HepG2 (cell line): ENCODE measurements around the gene TOX2. TPM values are rescaled to one million over a fixed set of nuclear protein-coding genes. Genes with fewer than 3 reads are reported as not detected.

Experiments
- BATF2 ChIP-seq: sonication (generic); formaldehyde crosslinking; IDR thresholded peaks from 2 replicates; pipeline ENCODE4 v1.8.0; 2022; ENCODE audit warnings: mild to moderate bottlenecking, missing genetic modification reagents, moderate library complexity
- BCLAF1 ChIP-seq: fragments of 450-650 bp; IDR thresholded peaks from 2 replicates; pipeline ENCODE4 v1.6.1; 2017; ENCODE audit warnings: mild to moderate bottlenecking
- MED13 ChIP-seq: sonication (generic); formaldehyde crosslinking; IDR thresholded peaks from 2 replicates; pipeline ENCODE4 v1.5.0; 2020; ENCODE audit warnings: missing genetic modification reagents
- MTF1 ChIP-seq: sonication (generic); formaldehyde crosslinking; IDR thresholded peaks from 2 replicates; pipeline ENCODE4 v1.5.0; 2020; ENCODE audit warnings: missing genetic modification reagents
- MYPOP ChIP-seq: sonication (generic); formaldehyde crosslinking; IDR thresholded peaks from 2 replicates; pipeline ENCODE4 v1.8.1; 2023; ENCODE audit warnings: mild to moderate bottlenecking, moderate library complexity, missing genetic modification reagents
- REL ChIP-seq: sonication (generic); formaldehyde crosslinking; conservative IDR thresholded peaks from 2 replicates; pipeline ENCODE4 v1.8.0; 2022; ENCODE audit warnings: mild to moderate bottlenecking, missing genetic modification reagents, moderate library complexity
- REST ChIP-seq, 2 experiments: IDR thresholded peaks; 2 replicates each; pipeline ENCODE4 v1.6.1; 2011 to 2012; ENCODE audit warnings: low read length in 2 of 2, borderline replicate concordance in 1 of 2, low read depth in 1 of 2, mild to moderate bottlenecking in 1 of 2, moderate library complexity in 1 of 2
- RXRB ChIP-seq: IDR thresholded peaks from 2 replicates; pipeline ENCODE4 v1.6.1; 2016; ENCODE audit warnings: borderline replicate concordance, missing genetic modification reagents, missing compliant biosample characterization
- SMAD1 ChIP-seq: sonication (generic); formaldehyde crosslinking; IDR thresholded peaks from 2 replicates; pipeline ENCODE4 v1.4.0; 2020; ENCODE audit warnings: missing genetic modification reagents, low read depth, mild to moderate bottlenecking, borderline replicate concordance
- TSC22D2 ChIP-seq: sonication (generic); formaldehyde crosslinking; IDR thresholded peaks from 2 replicates; pipeline ENCODE4 v1.5.1; 2020; ENCODE audit warnings: missing genetic modification reagents, mild to moderate bottlenecking, borderline replicate concordance
- ZNF18 ChIP-seq: sonication (generic); formaldehyde crosslinking; IDR thresholded peaks from 2 replicates; pipeline ENCODE4 v1.8.0; 2022; ENCODE audit warnings: mild to moderate bottlenecking, missing genetic modification reagents; ENCODE audit not compliant: insufficient replicate concordance
- ZNF331 ChIP-seq: sonication (generic); formaldehyde crosslinking; IDR thresholded peaks from 2 replicates; pipeline ENCODE4 v1.4.0; 2020; ENCODE audit warnings: missing genetic modification reagents
- ZNF598 ChIP-seq: sonication (generic); formaldehyde crosslinking; IDR thresholded peaks from 2 replicates; pipeline ENCODE4 v1.5.1; 2020; ENCODE audit warnings: mild to moderate bottlenecking, missing genetic modification reagents, borderline replicate concordance
- ZNF773 ChIP-seq: sonication (generic); formaldehyde crosslinking; IDR thresholded peaks from 2 replicates; pipeline ENCODE4 v1.4.0; 2020; ENCODE audit warnings: missing genetic modification reagents, borderline replicate concordance
- ZSCAN30 ChIP-seq: sonication (generic); formaldehyde crosslinking; IDR thresholded peaks from 2 replicates; pipeline ENCODE4 v1.5.0; 2020; ENCODE audit warnings: mild to moderate bottlenecking, missing genetic modification reagents
- polyA plus RNA-seq, 8 experiments: library from polyadenylated mRNA; depleted of rRNA in 3 of 8; stranded (reverse) in 7 of 8; unstranded in 1 of 8; fragments of >200 nt; fragmentation: Illumina TruSeq in 4 of 8; extraction: Trizol in 4 of 8; gene quantifications; 2 replicates each; pipeline versions ENCODE4 v1.2.1 to v1.2.3, GENCODE V29; 2011 to 2016; ENCODE audit warnings: low read depth in 4 of 8, missing spikeins in 1 of 8, mixed read lengths in 1 of 8; ENCODE audit not compliant: insufficient read depth in 1 of 8
- total RNA-seq, 5 experiments: library from RNA; depleted of rRNA; stranded (reverse); fragments of >200 nt; fragmentation: Illumina TruSeq; extraction: Trizol; gene quantifications; 2 replicates each; pipeline ENCODE4 v1.2.3, GENCODE V29; 2016; ENCODE audit warnings: low read depth in 1 of 5

Gene TOX2
- total and polyA plus RNA-seq, 2 of the 13 experiments (the other 11 are each of a cell fraction or from before 2014, with no cell fraction given): not detected

GRCh38 chr20:43959079-43959919, 44.6 kb downstream of the TOX2 start (continued):
- TF ChIP-seq ZSCAN30 (no peak), MED13 (no peak), REST (IDR thresholded peaks at IDR 0.05; ENCODE audit: borderline replicate concordance in 1 of 2, low read depth in 1 of 2, low read length in 2 of 2) (no peak), TSC22D2 (CRISPR knock-in tag) (no peak), ZNF773 (no peak), ZNF331 (CRISPR knock-in tag) (peak; percentile 78; the same call in 1 of the 2 replicates), MYPOP (CRISPR knock-in tag) (no peak), SMAD1 (no peak), ZNF598 (no peak), MTF1 (CRISPR knock-in tag) (no peak), BCLAF1 (no peak), ZNF18 (no peak), RXRB (CRISPR knock-in tag) (peak; percentile 97), REL (0 out of 2 replicates have a peak, but pooled peaks have one; percentile 75), BATF2 (peak; percentile 64; the same call in 1 of the 2 replicates)
